ENCODE results near the gene RPGRIP1. TPM values are rescaled to one million over a fixed set of nuclear protein-coding genes. Genes with fewer than 3 reads are reported as not detected.
"Not testable (repeated sequence)": the region's sequence is repeated elsewhere in the genome, so short reads cannot be mapped to it uniquely, and the experiment has no call there.

RPGRIP1 gene
- polyA plus RNA-seq, 4 donors, result 0.40 to 0.56 (median 0.52) TPM

DNA sequence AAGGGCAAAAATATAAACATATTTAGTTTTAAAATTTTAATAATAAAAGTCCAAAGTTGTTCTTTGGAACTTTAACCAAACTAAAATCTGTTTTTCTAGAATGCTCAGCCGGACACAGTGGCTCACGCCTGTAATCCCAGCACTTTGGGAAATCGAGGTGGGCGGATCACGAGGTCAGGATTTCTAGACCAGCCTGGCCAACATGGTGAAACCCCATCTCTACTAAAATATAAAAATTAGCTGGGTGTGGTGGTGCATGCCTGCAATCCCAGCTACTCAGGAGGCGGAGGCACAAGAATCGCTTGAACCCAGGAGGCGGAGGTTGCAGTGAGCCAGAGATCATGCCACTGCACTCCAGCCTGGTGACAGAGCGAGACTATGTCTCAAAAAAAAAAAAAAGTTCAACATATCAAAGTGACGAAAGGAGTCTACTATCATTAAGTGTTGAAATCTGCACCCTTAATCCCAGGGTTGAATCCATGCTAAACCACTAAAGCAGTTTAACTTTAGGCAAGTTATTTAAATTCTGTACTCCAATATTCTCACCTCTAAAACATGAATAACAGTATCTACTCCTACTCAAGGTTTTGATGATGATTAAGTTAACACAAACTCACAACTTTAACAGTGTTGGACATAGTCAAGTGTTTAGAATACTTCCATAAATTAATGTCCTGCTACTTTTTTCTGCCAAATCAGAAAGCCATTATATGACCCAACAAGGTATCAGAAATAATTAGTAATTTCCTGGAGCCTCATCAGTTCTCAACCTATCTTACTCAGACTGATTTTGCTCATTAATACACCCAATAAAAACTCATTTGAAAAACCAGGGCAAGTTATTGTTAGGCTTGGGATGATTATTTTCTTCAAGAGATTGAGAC, 21.6 kb upstream of the RPGRIP1 start:
- no peak for DNase-seq (ENCODE audit: low read depth in 4 of 4, low spot score in 3 of 4)

DNA sequence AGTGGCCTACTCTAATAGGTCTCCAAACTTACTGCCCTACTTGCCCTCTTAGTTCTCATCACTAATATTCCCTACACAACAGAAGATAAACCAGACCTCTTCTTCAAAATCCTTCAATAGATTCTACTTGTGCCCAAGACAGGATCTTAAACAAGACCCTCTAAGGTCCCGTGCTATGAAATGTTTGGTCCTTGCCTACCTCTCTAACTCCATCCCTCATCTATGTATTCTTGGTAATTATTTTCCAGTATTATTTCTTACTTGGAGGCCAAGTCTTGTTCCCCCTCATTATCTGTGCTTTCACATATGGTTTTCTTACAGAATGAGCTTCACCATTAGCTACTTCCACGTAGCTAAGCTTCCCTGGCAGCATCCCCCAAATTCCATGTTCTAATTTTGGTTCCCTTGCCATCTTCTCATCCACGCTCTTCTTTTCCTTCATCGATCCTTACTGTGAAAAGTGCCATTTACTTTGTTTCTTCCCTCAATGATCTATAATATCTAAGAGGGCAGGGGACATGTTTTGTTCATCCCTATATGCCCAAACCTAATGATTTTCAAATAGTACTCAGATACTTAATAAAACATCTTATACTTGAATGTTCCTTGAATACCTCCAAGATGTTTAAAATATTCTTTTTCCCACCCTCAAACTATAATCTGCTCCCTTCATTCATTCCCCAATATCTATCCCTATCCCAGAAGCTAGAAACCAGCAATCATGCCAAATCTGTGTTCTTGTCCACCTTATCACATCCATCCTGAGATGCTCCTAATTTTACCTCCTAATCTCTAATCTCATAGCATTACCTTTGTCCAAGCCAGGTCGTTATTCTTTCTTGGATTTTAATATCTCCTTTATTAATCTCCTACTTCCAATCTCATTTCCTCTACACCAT, 20.7 kb upstream of the RPGRIP1 start:
- DNase-seq (ENCODE audit: low read depth in 4 of 4, low spot score in 3 of 4), result no peak

DNA sequence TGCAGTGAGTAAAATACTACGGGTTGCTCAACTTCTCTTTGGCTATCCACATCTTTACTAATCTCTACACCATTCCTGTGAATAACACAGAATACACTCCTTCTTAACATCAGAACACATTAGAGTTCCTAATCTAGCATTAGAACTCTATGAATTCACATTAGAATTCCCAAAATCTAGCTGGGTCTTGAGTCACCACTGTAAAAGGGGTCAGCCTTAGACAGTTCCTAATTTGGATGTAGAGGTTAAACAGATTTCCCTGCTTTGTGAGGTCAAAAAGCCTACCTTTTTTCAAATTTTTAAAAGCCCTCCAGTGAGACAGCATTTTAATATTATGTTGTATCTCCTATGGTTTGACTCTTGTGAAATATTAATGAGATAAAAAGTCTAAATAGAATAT, 18.1 kb upstream of the RPGRIP1 start:
- no peak for DNase-seq (ENCODE audit: low read depth in 4 of 4, low spot score in 3 of 4)

DNA sequence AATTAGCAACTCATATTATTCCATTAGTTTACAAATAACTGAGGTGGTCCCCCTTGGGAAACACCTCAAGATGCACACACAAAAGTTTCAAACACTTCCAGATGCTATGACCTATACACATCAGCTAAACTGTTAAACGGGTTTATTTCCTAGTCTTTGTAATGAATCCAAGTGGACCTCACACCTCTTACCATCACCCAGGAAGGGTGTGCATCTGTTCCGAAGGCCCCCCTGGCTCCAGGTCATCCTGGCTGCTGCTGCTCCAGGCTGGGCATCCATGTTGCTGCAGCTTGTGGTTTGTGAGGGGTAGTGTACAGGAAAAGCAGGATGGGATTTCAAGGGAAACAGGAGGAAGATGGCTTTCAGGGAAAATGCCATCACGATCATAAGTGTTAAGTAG, 17.5 kb upstream of the RPGRIP1 start:
- no peak for DNase-seq (ENCODE audit: low read depth in 4 of 4, low spot score in 3 of 4)

DNA sequence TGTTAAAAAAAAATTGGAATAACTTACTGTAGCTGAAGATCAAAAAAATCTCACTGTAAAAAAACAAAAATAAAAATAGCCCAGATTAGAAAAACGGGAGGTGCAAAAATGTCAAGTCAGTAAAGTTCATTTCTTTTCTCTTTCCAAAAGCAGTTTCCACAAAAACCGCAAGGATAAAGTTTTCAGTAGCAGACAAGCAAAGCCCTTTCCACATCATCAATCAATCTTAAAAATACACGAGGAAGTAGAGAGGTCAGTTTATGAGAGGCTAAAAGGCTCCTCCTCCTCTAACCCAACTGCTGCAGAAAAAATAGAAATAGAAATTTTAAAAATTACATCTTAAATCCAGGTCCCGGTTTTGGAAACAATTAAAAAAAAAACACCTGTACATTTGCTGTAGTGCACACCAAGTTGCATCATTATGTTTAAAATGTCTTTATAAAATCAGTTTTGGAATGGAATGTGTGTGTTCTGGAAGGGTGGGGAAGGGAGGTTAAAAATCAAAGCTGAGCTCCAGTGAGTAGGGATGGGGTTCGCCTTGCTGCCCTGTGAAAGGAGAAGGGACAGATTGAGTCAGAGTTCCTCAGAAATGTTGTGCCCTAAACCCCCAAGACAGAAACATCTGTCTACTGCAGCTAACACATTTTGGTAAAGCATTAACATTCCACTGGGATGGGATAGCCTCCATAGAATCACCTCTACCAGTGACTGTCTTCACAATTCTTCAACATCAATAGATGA, 16.4 kb upstream of the RPGRIP1 start:
- no peak for DNase-seq (ENCODE audit: low read depth in 4 of 4, low spot score in 3 of 4)

DNA sequence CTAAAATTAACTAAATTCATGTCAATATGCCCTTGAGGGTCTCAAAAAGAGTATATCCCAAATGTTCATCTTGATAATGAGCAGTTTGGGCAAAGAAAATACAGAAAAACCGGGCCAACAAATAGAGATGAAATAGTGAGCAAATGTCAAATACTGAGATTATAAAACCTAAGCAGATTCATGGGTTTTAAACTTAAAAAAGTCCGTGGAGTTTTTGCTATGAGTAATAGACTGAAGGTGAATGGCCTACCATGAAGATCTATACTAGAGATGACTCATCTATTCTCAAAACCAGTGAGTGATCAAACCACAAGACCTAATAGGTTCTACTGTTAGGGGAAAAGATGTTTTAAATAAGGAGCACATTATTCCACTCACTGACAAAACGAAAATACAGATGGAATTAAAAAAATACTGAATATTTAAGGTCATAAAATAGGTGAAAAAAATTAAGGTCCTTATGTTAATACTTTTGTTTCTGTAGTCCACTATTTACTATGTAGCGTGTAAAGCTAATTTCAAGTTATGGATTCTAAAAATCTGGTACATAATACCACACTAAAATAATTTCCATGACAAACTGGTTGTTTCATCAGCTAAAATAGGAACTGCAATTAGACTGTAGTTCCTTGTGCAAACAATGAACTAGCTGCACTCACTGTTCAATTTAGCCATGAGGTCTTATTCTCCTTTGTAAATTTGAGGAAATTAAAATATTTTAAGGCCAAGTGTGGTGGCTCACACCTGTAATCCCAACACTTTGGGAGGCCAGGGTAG, 15.7 kb upstream of the RPGRIP1 start:
- DNase-seq (ENCODE audit: low read depth in 4 of 4, low spot score in 3 of 4), result no peak

DNA sequence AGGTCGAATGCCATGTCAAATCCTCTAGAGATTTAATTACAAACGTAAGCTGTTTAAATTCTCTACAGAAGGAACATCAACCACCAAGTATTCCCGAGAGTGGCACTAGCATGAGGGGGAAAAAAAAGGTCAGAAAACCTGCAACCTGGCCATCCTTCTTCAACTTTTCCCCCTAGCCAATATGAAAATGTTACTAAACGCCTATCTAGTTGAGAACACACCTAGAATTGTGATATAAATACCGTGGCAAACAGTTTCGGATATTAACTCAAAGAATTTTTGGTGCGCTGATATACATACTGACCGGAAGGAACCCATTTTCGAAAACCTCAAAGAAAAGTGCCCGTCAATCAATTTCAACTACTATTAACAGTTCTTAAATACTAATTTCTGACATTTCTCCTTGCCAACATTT, 12.4 kb upstream of the RPGRIP1 start:
- DNase-seq (ENCODE audit: low read depth in 4 of 4, low spot score in 3 of 4), result no peak

DNA sequence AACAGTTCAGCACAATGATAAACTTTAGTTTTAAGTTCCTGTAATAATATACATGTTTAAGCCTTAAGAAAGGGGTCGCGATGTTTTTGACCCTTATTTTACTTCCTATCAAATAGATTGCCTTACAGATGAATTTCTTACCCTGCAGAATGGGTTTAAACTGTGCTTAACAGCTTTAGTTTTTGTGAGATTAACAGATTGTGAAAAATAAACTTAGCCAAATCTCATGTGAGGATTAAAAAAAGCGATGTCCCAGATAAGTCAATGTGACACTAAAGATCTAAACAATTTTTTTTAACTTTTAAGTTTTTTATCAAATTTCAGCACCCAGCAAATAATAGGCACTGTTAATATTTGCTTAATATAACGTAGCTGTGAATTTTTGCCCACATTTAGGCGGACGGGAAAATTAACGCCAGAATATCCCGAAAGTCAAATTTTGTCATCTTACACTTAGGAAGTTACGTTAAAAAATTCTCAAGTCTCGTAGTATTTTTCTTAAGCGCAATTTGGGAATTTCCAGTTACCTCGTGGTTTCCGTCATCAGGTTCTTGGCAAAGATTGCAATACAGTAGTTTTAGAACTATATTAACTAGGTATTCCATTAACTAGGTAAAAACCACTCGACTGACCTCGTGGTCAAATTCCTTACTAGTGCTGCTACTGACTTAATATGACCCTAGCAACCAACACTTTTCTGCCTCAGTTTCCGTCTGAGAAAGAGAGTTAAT, 11.8 kb upstream of the RPGRIP1 start:
- DNase-seq (ENCODE audit: low read depth in 4 of 4, low spot score in 3 of 4), result peak in 1 of 4 donors; percentile 16

DNA sequence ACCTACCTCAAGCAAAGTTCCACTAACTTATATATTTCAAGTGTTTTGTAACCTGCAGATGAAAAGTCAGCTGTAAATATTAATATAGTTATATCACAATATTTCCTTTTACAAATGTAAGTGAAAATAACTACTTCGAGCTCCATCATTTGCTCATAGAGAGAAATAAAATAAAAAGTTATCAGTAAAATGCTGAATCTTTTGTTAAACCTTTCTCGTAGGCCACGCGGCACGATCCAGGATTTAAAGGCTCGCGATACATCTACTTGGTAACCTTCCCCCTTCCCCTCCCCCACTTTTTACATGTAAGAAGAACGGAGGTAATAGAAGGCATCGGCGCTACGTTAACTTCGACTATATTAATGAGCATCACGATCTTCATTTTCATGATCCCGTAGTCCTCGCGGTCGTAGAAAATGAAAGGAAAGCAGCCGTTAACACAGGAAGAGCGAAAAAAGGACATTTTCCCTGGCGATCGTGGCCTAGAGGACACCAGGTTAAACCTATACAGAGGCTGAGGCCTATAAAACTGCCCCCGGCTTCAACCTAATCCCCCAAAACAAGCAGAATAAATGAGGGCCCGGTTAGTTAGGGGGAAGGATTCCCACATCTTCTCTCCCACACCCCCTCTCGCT, 11.1 kb upstream of the RPGRIP1 start:
- peak in 3 of 4 donors; percentile 46 to 56 (median 55) for DNase-seq (ENCODE audit: low read depth in 4 of 4, low spot score in 3 of 4)

DNA sequence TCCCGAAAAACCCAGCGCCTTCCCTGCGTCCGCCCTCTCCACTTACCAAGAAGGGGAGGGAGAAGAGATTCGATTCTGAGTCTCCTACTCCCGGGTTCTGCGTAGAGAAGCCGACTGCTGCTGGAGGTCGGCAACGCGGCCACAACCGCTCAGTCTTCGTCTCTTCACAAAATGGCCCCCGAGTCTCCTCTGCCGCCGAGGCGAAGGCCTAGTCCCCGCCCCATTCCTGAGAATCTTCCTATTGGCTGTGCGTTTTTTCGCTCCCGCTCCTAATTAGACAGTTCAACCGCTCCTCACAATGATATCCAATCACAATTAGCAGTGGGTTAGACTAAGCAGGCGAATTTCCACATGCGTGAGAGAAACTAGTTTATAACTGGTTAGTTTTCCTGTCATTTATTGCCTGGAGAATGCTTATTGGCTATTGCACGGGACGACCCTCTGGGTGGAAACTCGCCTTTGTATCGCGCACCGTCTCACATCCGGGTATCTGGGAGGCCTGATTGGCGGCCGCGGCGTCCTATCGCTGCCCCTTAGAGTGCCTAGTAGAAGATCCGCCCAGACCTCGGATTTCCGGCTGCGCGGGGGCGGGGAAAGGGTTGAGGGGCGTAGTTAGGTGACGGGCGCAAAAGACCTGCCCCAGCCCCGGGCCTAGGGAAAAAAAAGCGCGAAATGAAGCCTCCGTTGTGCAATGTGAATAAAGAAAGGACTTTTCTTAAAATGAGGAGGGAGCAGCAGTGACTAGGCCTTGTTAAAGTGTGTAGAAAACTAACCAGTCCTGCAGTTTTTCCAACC, 10.4 kb upstream of the RPGRIP1 start, which contains the start of gene HNRNPC:
Gene HNRNPC, minus strand, starts transcription at position 191 of the 795 bp plus-strand sequence. CDS start 35,249 bp downstream, outside the sequence.
- DNase-seq (ENCODE audit: low read depth in 4 of 4, low spot score in 3 of 4), result peak; percentile 100

DNA sequence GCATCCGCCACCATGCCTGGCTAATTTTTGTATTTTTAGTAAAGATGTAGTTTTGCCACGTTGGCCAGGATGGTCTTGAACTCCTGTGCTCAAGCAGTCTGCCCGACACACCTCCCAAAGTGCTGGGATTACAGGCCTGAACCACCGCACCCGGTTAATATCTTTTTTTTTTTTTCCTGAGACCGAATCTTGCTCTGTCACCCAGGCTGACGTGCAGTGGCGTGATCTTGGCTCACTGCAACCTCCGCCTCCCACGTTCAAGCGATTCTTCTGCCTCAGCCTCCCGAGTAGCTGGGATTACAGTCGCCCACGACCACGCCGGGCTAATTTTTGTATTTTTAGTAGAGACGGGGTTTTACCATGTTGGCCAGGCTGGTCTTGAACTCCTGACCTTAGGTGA, 7.2 kb upstream of the RPGRIP1 start:
- not testable (repeated sequence) for DNase-seq (ENCODE audit: low read depth in 4 of 4, low spot score in 3 of 4)

DNA sequence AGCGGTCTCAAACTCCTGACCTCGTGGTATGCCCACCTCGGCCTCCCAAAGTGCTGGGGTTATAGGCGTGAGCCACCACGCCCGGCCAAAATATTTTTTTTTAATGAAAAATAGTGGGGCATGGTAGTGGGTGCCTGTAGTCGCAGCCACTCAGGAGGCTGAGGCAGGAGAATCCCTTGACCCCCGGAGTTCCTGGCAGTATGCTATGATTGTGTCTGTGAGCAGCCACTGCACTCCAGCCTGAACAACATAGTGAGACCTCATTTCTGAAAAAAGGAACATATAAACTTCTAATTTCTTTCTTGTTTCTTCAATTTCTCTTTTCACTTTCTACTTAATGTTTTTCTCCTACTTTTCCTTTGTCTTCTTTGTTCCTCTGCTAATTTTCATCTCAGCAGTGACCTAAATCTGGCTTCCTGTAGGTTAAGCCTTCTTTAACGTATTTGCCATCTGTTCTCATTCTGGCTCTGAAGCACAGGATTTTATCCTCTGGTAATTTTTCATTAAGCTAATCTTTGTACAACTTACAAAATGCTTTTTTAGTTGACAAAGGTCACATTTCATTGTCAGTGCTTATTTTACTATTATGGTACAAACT, 4.5 kb upstream of the RPGRIP1 start:
- no peak for DNase-seq (ENCODE audit: low read depth in 4 of 4, low spot score in 3 of 4)

DNA sequence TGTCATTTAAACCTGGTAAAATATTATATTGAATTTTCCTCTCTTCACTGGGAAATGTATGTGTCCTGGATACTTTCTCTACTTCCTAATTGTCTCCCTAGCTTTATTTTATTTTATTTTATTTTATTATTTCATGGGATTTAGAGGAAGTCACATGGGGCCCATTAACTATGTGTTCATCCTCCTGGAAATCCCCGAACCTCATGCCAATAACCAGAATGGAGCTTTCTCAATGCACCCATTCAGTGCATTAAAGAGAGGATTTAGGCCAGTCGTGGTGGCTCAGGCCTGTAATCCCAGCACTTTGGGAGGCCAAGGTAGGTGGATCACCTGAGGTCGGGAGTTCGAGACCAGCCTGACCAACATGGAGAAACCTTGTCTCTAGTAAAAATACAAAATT, 1.3 kb upstream of the RPGRIP1 start:
- no peak for DNase-seq (ENCODE audit: low read depth in 4 of 4, low spot score in 3 of 4)

DNA sequence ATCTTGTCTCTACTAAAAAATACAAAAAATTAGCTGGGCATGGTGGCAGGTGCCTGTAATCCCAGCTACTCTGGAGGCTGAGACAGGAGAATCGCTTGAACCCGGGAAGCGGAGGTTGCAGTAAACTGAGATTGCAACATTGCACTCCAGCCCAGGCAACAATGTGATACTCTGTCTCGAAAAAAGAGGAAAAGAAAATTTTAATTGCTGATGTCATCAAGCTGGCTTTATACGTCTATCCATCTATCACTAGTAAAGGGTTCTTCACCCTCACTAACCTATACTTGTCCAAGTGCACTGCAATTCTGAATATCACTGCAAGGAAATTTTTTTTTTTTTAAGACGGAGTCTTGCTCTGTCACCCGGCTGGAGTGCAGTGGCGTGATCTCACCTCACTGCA, 2.0 kb downstream of the RPGRIP1 start:
- not testable (repeated sequence) for DNase-seq (ENCODE audit: low read depth in 4 of 4, low spot score in 3 of 4)

DNA sequence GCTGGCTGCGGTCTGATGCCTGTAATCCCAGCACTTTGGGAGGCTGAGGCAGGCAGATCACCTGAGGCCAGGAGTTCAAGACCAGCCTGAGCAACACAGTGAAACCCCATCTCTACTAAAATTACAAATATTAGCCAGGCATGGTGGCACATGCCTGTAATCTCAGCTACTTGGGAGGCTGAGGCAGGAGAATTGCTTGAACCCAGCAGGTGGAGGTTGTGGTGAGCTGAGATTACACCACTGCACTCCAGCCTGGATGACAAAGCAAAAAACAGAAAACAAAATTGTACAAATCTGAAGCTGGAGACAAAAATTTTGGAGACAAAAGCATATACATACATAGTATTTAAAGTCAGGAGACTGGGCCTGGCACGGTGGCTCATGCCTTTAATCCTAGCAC, 6.6 kb downstream of the RPGRIP1 start:
- DNase-seq (ENCODE audit: low read depth in 4 of 4, low spot score in 3 of 4), result not testable (repeated sequence)

DNA sequence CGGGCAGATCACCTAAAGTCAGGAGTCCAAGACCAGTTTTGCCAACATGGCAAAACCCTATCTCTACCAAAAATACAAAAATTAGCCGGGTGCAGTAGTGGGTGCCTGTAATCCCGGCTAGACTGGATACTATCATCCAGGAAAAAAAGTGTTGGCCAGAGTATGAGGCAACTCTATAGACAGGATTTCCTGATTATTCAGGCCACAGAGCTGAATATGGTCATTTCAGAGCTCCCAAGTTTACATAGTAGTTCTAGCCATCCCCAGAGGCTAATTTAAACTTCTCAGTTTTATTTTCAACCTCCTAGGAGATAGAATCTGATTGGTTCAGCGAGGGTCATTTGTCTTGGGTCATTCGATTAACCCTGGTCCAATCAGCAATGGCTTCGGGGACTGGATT, 7.3 kb downstream of the RPGRIP1 start:
- no peak for DNase-seq (ENCODE audit: low read depth in 4 of 4, low spot score in 3 of 4)

DNA sequence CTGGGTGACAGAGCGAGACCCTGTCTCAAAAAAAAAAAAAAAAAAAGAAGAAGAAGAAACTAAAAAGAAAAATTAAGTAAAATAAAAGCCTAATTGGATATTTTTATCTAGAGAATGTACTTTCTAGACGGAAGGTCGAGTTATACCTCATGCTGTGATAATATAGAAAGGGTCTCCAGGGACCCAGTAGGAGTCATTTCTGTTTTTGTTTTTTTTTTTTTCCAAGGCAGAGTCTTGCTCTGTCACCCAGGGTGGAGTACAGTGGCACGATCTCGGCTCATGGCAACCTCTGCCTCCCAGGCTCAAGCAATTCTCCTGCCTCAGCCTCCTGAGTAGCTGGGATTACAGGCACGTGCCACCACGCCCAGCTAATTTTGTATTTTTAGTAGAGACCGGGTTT, 14.1 kb downstream of the RPGRIP1 start:
- not testable (repeated sequence) for DNase-seq (ENCODE audit: low read depth in 4 of 4, low spot score in 3 of 4)

DNA sequence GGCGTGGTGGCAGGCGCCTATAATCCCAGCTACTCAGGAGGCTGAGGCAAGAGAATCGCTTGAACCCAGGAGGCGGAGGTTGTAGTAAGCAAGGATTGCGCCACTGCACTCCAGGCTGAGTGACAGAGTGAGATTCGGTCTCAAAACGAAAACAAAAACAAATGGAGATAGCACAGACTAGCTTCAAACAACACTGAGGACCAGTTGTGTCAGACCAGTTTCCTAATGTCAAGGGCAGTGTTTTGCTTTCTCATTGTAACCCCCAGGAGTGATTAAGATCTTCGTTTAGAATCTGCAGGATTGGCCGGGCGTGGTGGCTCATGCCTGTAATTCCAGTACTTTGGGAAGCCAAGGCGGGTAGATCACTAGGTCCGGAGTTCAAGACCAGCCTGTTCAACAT, 18.5 kb downstream of the RPGRIP1 start:
- no peak for DNase-seq (ENCODE audit: low read depth in 4 of 4, low spot score in 3 of 4)

Measured in left renal pelvis (tissue), 4 donors.